NCI-H1694 treated with DMSO at 0.1 percent for 48 hours (cell line): ENCODE results near the gene PIGK.
"Not testable (repeated sequence)": the region's sequence is repeated elsewhere in the genome, so short reads cannot be mapped to it uniquely, and the experiment has no call there.

Source experiments
- DNase-seq: peaks from one replicate; lab custom pipeline; 2025; lab: John Stamatoyannopoulos, UW

Gene PIGK

DNA sequence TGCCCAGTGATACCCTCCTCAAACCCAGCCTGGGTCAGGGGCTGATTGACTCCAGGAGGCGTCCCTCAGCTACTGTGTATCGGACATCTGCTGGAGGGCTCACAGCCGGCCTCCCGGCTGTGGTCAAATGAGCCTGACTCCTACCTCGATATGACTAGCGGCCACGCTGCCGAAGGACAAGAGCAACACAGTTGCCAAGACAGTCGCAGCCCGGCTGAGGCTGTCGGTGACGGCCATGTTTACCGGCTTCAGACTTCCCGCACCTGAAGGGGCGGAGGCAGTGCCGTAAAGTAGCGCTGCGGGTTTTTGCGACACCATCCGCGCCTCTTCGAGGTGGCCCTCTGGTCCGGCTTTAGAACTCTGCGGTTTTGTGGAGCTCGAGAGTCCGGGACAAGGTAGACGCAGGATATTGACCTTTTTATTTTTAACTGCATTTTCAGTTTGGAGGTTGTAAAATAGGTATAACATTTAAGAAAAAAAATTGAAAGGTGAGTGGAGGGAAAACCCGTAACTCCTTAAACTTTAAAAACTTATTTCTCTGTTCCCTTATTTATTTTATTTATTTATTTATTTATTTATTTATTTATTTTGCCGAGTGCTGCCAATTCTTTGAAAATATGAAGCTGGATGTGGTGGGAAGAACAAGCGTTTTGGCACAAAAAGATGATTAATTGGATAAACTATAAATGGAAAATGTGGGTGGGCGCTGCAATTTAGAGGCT is at the start of gene PIGK:
PIGK (minus strand) TSS at position 265 of the 722 bp plus-strand sequence; CDS start at position 237, 28 bp downstream.
- peak; percentile 73 for DNase-seq

DNA sequence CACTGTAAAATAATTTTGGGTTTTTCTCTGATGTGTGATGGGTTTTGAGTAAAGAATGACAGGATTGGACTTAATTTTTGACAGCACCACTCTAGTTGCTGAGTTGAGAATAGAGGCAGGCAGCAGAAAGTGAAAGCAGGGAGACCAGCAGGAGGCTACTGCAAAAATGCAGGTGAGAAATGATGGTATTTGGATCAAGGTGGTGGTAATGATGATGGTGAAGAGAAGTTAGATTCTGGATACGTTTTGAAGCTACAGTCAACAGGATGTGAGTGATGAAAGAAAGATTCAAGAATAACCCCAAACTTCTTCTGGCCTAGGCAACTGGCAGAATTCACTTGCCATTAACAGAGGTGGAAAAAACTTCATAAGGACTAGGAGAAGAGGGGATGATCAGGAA is 47.8 kb upstream of the PIGK start:
- DNase-seq = no peak

DNA sequence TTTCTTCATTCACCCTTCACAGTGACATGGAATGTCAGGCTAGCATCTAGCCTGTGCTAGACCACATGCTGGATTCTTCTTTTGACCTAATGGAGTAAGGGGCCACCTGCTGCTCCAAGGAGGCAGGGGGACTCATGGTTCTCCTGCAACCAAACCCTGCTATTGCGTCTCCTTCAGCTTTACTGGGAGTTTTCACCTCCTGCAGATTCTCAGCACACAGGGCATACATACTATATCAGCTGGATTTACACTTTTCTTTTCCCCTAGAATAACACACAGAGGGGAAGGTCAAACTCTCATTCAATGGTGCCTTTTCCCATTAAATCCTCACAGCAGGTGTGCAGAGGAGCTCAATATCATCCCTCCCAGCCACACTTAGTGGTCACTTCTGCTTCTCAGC is 46.0 kb upstream of the PIGK start:
- no peak for DNase-seq

DNA sequence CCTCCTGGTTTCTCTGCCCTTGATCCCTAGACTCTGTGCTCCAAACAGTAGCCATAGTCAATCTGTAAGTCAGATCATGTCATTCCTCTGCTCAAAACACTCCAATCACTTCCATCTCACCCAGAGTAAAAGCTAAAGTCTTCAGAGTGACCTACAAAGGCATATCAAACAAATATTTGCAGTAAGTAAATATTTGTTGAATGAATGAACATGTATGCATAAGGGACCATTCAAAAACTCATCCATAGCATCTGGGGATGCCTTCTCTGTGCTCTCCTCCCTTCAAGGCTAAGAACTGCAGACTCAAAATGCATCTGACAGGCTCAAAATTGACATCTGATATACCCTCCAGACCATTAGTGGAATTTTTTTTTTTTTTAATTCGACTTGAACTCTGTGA is 44.5 kb upstream of the PIGK start:
- DNase-seq = no peak

DNA sequence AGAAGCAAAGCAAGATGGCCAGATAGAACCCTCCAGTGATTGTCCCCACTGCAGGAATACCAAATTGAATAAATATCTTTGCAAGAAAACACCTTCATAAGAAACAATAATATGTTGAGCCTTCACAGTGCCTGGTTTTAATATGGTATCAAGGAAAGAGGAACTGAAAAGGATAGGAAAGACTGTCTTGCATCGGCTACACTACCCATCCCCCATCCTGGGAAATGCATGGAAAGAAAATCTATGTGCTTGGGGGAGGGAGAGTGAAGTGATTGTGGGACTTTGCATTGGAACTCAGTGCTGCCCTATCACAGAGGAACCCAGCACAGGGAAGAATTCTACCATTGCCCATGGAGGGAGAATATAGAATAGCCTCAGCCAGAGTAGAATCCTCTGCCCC is 34.0 kb upstream of the PIGK start:
- DNase-seq = no peak

DNA sequence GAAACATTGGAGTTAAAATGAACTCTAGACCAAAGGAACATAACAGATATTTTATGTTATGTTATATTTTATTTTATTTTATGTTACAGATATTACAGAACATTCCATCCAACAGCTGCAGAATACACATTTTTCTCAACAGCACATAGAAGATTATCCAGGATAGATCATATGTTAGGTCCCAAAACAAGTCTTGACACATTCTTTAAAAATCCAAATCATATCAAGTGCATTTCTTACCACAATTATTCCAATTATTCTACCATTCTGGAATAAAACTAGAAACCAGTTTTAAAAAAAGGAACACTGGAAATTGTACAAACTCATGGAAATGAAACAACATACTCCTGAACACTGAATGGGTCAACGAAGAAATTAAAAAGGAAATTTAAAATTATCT is 30.9 kb upstream of the PIGK start:
- DNase-seq = no peak

DNA sequence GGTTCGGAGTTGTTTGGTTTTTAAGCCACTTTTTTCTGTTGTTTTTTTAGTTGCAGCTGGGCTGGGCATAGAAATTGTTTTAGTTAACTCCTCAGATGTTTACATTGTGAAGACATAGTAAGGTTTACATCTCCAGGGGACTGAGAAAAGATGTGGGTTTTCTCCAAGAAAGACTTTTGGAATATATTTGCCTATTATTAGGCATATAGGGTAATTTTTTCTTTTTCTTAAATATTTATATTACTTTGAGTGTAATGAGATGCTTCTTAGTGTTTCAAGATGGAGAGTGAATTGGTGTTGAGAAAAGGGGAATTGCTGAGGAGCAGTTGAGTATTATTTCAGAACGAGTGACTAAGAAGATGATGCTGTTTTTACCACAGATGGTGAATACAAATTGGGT is 26.6 kb upstream of the PIGK start:
- no peak for DNase-seq

DNA sequence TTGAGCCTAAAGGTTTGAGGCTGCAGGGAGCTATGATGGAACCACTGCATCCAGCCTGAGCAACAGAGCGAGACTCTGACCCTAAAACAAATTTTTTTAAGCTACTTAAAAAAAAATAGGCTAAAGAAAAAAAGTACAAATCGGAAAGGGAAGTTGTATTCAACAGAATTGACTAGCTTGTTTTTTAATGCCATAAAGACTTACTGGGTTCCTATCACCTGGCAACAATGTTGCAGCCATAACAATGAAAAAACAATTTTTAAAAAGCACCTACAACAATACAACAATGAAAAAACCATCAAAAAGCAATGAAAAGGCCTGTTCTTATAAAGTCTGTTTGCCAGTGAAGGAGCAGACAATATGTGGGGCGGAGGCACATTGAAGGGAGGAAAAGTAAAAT is 20.1 kb upstream of the PIGK start:
- DNase-seq = no peak

DNA sequence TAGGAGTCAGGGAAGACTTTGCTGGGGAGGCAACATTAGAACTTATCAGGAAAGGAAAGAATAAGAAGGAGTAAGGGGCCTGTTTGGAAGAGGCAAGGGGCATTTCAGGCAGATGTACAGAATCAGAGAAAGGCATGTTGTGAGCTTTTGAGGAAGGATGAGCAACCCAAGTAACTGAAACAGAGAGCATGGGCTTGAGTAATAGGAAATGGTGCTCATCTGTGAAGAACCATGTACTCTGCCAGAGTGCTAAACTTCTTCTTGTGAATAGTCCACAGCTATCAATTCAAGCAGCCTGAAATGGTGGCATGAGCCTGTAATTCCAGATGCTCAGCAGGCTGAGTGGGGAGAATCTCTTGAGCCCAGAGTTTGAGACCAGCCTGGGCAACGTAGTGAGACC is 19.2 kb upstream of the PIGK start:
- no peak for DNase-seq

DNA sequence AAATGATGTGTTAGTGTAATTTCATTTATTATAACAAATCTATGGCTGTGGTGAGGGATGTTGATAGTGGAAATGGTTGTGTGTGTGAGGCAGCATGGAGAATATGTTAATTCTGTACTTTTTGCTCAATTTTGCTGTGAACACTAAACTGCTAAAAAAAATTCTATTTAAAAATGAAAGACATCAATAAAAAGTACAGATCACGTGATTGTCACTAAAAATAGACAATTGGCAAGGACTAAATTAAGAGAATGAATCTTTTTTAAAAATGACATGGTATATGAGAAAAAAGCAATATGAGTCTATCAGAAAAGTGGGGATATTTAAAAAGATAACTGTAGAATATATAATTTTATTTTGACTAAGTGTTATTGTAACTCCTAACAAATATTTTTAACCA is 15.7 kb upstream of the PIGK start:
- no peak for DNase-seq

DNA sequence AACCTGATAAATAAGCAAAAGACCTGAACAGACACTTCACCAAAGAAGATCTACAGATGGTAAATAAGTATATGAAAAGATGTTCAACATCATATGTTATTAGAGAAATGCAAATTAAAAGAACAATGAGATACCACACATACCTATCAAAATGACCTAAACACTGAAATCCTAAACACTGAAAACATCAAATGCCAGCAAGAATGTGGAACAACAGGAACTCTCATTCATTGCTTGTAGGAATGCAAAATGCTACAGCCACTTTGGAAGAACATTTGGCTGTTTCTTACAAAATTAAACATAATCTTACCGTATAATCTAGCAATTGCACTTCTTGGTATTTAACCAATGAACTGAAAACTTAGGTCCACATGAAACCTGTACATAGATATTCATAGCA is 14.9 kb upstream of the PIGK start:
- DNase-seq = no peak

DNA sequence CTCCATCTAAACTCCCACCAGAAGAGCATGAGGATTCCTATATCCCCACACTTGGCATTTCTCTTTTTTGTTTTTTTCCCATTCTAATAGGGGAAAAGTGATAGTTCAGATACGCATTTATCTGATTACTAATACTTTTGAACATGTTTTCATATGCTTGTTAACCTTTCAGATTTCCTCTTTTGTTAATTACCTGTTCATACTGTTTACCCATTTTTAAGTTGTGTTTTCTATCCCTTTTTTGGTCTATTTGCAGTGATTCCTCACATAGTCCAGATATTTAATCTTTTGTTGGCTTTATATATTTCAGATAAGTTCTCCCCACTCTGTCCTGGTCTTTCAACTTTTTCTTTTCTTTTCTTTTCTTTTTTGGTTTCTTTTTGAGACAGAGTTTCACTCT is 13.6 kb upstream of the PIGK start:
- DNase-seq = no peak

DNA sequence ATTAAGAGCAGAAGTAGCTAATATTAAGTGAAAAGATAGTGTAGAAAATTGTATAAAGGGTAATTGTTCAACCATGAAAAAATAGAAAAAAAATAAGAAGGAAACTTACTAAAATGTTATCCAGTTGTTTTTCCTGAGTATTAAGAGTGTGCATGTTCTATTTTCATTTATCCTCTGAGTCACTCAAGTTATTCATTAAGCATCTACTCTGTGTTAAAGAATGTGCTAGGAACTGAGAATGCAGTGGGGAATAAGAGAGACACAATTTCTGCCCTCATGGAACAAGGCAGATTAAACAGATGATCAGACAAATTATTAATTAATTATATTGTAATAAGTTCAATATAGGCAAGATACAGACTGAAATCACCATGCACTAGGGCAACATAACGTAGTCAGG is 10.8 kb upstream of the PIGK start:
- no peak for DNase-seq

DNA sequence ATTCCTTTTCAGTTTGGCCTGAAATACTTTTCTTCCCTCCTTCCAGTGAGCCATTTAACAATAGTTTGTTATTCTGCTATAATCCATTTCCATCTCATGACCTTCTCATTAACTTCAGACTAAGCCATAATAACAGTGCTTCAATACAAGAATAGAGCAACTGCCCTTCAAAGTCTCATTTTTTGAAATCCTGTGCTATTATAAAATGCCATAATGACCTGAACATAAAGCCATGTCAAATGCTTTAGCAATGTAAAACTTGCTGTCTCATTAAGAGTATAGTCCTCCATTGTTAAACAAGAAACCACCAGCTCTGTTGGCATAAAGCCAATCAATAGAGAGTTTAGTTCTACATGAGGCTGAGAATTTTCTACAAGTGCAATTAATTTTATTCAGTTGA is 9.6 kb upstream of the PIGK start:
- no peak for DNase-seq

DNA sequence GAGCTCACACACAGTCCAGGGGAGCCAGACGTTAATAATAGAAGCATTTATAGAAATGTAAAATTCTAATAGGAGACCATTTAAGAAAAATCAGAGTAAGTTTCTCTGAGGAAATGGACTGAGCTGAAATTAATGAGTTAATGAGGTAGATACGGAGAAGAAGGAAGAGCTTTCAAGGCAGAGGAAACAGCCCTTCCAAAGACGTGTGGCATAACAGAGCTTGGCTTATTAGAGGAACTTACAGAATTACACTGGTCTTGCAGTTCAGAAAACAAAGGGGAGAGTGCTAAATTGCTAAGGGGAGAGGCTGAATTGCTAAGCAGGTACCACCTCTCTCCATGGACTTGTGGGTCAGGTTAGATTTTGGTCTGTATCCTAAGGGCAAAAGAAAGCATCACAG is 8.2 kb upstream of the PIGK start:
- DNase-seq = no peak

DNA sequence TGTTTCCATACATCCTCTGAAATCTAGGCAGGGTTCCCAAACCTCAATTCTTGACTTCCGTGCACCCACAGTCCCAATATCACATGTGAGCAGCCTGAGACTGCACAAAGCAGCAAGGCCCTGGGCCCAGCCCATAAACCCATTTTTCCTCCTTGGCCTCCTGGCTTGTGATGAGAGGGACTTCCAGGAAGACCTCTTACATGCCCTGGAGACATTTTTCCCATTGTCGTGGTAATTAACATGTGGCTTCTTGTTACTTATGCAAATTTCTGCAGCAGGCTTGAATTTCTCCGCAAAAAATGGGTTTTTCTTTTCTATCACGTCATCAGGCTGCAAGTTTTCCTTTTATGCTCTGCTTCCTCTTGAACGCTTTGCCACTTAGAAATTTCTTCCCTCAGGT is 3.3 kb upstream of the PIGK start:
- DNase-seq = no peak

DNA sequence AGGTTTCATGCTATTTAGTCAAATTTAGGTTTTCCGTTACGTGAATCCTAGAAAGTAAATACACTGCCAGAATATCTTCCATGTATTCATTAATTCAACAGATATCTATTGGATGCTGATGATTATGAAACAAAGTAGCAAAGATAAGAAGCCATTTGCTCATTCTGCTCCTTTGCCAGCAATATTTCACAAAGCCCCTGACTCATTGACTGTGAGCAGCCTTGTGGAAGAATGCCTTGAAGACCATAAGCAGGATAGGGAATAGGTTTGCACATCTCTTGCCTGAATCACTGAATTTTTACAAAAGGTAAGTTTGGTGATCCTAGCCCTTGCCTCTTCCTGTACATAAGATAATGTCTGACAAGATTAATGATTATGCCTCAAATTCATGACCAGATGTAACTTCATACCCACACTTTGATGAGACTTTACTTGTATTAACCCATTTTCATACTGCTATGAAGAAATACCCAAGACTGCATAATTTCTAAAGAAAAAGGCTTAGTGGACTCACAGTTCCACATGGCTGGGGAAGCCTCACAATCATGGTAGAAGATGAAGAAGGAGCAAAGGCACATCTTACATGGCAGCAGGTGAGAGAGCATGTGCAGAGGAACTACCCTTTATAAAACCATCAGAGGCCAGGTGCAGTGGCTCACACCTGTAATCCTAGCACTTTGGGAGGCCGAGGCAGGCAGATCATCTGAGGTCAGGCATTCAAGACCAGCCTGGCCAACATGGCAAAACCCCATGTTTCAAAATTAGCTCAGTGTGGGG is 1.6 kb upstream of the PIGK start:
- no peak for DNase-seq

DNA sequence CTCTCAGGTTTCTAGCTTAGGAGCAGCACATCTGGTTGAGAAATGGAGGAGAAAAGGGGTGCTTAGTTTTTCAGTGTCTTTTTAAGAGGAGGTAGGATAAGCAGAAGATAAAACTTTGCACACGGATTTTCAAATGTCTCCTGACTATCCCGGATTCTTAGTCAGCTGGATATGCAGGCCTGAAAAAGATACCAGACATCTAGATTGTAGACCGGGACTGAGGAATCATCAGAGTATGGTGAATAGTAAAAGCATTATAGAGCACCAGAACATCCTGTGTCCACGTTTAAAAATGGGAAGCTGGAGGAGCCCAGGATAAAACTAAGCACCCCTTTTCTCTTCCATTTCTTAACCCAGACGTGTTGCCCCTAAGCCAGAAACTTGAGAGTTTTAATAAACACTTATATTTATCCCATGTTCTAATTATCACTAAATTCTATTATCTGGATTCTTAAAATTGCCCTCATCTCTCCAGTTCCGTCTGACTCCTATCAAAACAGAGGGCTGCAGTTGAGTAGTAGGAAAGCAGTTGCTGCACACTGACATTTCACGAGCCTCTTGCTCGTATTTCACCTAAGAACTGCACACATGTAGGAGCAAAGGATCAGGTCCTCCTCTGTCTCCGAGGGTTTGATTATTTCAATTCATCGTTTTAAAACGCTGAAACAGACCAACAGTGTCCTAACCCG is 609 bp downstream of the PIGK start:
- DNase-seq = no peak

DNA sequence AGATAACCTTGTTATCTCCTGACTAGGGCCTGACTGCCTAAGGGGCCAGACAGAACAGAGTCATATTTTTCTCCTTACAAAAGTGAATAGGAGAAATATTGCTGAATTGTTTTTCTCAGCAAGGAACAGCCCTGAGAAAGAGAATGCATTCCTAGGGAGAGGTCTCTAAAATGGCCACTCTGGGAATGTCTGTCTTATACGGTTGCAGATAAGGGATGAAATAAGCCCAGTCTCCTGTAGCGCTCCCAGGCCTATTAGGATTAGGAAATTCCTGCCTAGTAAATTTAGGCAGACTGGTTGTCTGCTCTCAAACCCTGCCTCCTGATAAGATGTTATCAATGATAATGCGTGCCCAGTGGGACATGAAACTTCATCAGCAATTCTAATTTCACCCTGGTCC is 15.2 kb downstream of the PIGK start:
- not testable (repeated sequence) for DNase-seq

DNA sequence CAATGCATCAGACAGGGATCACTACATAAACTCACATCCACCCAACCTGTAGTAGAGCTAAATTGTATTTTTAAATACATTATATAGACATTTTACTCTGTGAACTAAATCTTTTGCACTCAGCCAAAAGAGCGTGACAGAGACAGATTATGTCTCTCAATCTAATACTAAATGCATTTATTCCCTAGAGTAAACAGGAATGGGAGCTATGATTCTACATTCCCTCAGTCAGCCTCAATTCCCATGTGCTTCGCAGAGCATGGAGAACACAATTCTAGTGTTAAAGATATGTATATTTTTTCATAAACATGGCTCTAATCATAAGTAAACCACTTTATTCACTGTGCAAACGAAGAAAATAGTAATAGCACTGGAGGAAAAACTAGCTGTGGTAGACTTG is 16.5 kb downstream of the PIGK start:
- DNase-seq = no peak

DNA sequence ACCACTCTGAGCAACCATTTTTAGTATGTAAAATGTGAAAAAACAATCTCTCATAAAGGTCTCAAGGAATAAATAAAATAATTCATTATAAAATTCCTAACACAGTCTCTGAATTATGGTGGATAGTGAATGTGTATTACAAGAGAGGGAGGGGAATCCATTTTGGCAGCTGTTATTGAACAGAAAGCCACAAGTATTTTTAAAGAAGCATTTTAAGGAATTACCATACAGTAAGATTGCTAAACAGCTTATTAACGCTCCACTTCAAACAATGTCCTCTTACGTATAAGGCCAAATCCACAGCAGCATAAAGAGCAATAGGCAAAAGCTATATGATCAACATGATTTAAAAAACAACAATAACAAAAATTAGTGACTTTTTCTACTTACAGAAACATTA is 18.4 kb downstream of the PIGK start:
- DNase-seq = no peak

DNA sequence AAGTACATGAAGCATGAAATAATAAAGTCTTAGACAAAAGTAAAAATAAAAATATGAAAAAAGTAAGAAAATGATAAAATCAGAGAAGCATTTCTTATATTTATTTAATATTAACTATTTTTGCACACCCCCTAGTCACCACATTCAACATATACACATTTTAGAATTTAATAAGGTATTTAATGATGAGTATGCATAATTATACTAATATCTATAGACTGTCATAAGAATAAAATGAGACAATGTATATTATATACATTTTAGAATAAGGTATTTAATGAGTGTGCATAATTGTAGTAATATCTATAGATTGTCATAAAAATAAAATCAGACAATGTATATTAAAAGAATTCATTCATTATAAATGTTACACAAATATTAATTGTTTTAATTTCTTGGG is 18.9 kb downstream of the PIGK start:
- DNase-seq = no peak

DNA sequence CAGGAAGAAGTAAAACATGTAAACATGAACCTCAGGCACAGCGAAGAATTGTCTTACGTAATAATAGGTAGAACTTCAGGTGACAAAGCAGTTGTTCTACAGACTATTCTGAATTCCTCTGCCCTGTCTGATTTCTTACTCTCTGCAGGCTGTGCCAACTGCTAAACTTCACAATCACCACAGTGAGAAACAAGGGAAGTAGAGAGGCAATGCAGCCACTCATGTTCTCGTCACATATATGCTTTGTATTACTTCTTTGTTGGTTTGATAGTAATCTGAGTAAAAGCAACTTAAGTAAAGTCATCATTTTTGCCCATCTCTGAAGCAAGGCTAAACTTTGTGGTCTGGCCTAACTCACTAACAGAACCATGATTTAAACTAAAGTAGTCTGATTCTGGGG is 21.9 kb downstream of the PIGK start:
- DNase-seq = no peak
